SK-N-SH treated with all-trans-retinoic acid at 6 μM for 48 hours (cell line): Measurements from ENCODE around the gene NOL9.

Source experiments
- ATAC-seq: fragments of 200-7000 bp; cut with Tn5 transposase; 3 replicates; pipeline ENCODE4 v1.9.1; 2020; ENCODE audit warnings: mild to moderate bottlenecking, moderate library complexity
- ARNTL ChIP-seq: fragments of 450-650 bp; formaldehyde crosslinking; IDR thresholded peaks from 2 replicates; pipeline ENCODE4 v1.5.0; 2020; ENCODE audit warnings: low read depth, mild to moderate bottlenecking, moderate library complexity, borderline replicate concordance
- BACH2 ChIP-seq: fragments of 250-450 bp; sonication (Bioruptor Pico); IDR thresholded peaks from 2 replicates; pipeline ENCODE4 v1.9.0; 2021; ENCODE audit warnings: mild to moderate bottlenecking, borderline replicate concordance
- CSDC2 ChIP-seq: fragments of 250-450 bp; sonication (Bioruptor Pico); IDR thresholded peaks from 2 replicates; pipeline ENCODE4 v1.5.0; 2020; ENCODE audit warnings: mild to moderate bottlenecking, moderate library complexity
- GLIS3 ChIP-seq: fragments of 250-450 bp; sonication (Bioruptor Pico); IDR thresholded peaks from 2 replicates; pipeline ENCODE4 v1.5.0; 2020; ENCODE audit warnings: mild to moderate bottlenecking, moderate library complexity
- ISL1 ChIP-seq: fragments of 250-450 bp; sonication (Bioruptor Pico); IDR thresholded peaks from 2 replicates; pipeline ENCODE4 v2.1.2; 2022; ENCODE audit warnings: mild to moderate bottlenecking, moderate library complexity
- OSR1 ChIP-seq: fragments of 250-450 bp; sonication (Bioruptor Pico); IDR thresholded peaks from 2 replicates; pipeline ENCODE4 v1.8.0; 2022; ENCODE audit warnings: moderate library complexity, mild to moderate bottlenecking, inconsistent platforms
- PPARA ChIP-seq: fragments of 250-450 bp; sonication (Bioruptor Pico); IDR thresholded peaks from 2 replicates; pipeline ENCODE4 v1.5.0; 2020; ENCODE audit warnings: mild to moderate bottlenecking, borderline replicate concordance
- SNAI2 ChIP-seq: fragments of 250-450 bp; sonication (Bioruptor Pico); IDR thresholded peaks from 2 replicates; pipeline ENCODE4 v1.5.0; 2020; ENCODE audit warnings: mild to moderate bottlenecking, moderate library complexity
- TCF4 ChIP-seq: fragments of 250-450 bp; sonication (Bioruptor Pico); IDR thresholded peaks from 2 replicates; pipeline ENCODE4 v1.8.0; 2021; ENCODE audit warnings: mild to moderate bottlenecking, moderate library complexity, borderline replicate concordance
- TOX ChIP-seq: fragments of 250-450 bp; sonication (Bioruptor Pico); IDR thresholded peaks from 2 replicates; pipeline ENCODE4 v1.8.0; 2021; ENCODE audit warnings: mild to moderate bottlenecking, moderate library complexity, borderline replicate concordance
- ZC3H10 ChIP-seq: fragments of 250-450 bp; sonication (Bioruptor Pico); IDR thresholded peaks from 2 replicates; pipeline ENCODE4 v1.5.1; 2021; ENCODE audit warnings: mild to moderate bottlenecking, moderate library complexity
- ZNF565 ChIP-seq: fragments of 450-650 bp; formaldehyde crosslinking; conservative IDR thresholded peaks from 2 replicates; pipeline ENCODE4 v1.5.0; 2020; ENCODE audit warnings: low read depth, mild to moderate bottlenecking, moderate library complexity
- ZNF70 ChIP-seq: fragments of 450-650 bp; formaldehyde crosslinking; IDR thresholded peaks from 2 replicates; pipeline ENCODE4 v1.5.0; 2020; ENCODE audit warnings: mild to moderate bottlenecking, moderate library complexity
- TF ChIP-seq, protein P1 (sequence below): fragments of 250-450 bp; sonication (Bioruptor Pico); IDR thresholded peaks from 2 replicates; pipeline ENCODE4 v1.8.0; 2020; ENCODE audit warnings: mild to moderate bottlenecking, moderate library complexity, borderline replicate concordance
- TF ChIP-seq, protein P2 (sequence below): fragments of 250-450 bp; sonication (Bioruptor Pico); IDR thresholded peaks from 2 replicates; pipeline ENCODE4 v1.5.0; 2020; ENCODE audit warnings: mild to moderate bottlenecking, moderate library complexity
- TF ChIP-seq, protein P3 (sequence below): fragments of 250-450 bp; sonication (Bioruptor Pico); IDR thresholded peaks from 2 replicates; pipeline ENCODE4 v1.8.0; 2021; ENCODE audit warnings: low read depth, mild to moderate bottlenecking, moderate library complexity, borderline replicate concordance
- TF ChIP-seq, protein P4 (sequence below): fragments of 250-450 bp; sonication (Bioruptor Pico); IDR thresholded peaks from 2 replicates; pipeline ENCODE4 v1.5.1; 2021; ENCODE audit warnings: mild to moderate bottlenecking, moderate library complexity
- TF ChIP-seq, protein P5 (sequence below): fragments of 250-450 bp; sonication (Bioruptor Pico); IDR thresholded peaks from 2 replicates; pipeline ENCODE4 v1.5.1; 2020; ENCODE audit warnings: low read depth, mild to moderate bottlenecking, moderate library complexity

Gene NOL9

DNA sequence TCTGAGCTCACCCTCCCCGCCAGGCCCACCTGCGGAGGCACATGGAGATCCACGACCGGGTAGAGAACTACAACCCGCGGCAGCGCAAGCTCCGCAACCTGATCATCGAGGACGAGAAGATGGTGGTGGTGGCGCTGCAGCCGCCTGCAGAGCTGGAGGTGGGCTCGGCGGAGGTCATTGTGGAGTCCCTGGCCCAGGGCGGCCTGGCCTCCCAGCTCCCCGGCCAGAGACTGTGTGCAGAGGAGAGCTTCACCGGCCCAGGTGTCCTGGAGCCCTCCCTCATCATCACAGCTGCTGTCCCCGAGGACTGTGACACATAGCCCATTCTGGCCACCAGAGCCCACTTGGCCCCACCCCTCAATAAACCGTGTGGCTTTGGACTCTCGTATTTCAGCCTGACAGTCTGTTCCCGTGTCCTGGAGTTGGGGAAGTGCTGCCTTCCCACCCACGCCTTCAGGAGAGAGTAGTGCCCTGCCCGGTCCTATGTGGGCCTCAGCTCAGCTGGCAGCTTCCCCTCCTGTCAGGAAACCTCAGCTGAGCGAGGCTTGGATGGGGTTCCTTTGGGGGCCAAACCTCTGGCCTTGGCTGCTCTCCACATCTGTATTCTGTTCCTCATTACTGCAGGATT, 34.7 kb upstream of the NOL9 start:
- no peak for ATAC-seq
- TF ChIP-seq TCF4 (CRISPR knock-in tag), result no peak
- no peak for TF ChIP-seq ISL1 (CRISPR knock-in tag)
- TF ChIP-seq, protein P1, sequence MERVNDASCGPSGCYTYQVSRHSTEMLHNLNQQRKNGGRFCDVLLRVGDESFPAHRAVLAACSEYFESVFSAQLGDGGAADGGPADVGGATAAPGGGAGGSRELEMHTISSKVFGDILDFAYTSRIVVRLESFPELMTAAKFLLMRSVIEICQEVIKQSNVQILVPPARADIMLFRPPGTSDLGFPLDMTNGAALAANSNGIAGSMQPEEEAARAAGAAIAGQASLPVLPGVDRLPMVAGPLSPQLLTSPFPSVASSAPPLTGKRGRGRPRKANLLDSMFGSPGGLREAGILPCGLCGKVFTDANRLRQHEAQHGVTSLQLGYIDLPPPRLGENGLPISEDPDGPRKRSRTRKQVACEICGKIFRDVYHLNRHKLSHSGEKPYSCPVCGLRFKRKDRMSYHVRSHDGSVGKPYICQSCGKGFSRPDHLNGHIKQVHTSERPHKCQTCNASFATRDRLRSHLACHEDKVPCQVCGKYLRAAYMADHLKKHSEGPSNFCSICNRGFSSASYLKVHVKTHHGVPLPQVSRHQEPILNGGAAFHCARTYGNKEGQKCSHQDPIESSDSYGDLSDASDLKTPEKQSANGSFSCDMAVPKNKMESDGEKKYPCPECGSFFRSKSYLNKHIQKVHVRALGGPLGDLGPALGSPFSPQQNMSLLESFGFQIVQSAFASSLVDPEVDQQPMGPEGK (CRISPR knock-in tag), result no peak

DNA sequence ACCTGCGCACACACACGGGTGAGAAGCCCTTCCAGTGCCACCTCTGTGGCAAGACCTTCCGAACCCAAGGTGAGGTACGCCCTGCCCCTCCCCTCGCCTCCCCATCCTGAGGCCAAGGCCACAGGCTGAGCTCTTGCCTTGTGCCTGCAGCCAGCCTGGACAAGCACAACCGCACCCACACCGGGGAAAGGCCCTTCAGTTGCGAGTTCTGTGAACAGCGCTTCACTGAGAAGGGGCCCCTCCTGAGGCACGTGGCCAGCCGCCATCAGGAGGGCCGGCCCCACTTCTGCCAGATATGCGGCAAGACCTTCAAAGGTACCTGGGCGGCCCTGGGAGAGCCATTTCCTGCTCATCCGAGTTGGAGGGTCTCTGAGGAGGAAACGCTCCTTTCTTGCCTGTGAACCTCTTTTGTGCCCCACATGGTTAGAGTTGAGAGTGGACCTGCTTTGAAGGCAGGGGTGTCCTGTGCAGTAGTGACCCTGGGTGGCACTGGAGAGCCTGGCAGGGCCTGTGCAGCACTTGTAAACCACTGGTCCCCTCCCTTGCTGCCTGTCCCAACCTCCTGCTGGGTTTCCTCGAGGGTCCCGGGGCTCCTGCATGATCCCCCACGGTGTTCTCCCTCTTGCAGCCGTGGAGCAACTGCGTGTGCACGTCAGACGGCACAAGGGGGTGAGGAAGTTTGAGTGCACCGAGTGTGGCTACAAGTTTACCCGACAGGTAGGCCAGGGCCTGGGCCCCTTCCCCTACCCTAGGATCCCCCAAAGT, 34.0 kb upstream of the NOL9 start:
- no peak for TF ChIP-seq TCF4 (CRISPR knock-in tag)
- TF ChIP-seq BACH2 (CRISPR knock-in tag), result no peak
- no peak for TF ChIP-seq CSDC2 (CRISPR knock-in tag)
- no peak for TF ChIP-seq TOX (CRISPR knock-in tag)
- TF ChIP-seq ISL1 (CRISPR knock-in tag), result no peak
- TF ChIP-seq, all 23 proteins: peak for 0
- no peak for ATAC-seq

DNA sequence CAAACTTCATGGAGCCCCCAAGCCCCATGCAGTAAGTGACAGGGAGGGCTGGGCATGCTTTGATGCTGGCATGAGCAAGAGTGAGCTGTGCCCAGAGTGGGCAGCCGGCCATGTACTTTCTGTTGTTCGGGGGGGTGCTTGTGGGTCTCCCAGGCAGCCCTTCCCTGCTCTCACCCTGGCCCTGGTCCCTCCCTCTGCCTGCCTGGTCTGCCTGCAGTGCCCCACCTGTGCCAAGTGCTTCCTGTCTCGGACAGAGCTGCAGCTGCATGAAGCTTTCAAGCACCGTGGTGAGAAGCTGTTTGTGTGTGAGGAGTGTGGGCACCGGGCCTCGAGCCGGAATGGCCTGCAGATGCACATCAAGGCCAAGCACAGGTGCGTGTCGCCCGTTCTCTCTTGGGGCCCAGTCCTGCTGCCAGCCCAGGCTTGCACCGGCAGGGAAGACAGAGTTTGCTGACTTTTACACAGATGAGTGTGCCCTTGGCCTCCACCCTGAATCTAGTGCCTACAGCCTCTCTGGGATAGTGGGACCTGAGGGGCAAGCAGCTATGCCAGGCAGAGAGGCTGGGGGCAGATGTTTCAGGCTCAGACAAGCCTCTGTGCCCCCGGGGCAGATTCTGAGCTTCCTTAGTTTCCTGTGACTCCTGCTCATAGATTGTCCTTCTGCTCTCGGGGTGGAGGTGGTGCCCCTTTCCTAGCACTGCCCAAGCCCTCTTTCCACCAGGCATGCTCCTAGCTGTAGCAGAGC, 33.1 kb upstream of the NOL9 start:
- ATAC-seq, result no peak; the same call in 2 of the 3 replicates
- no peak for TF ChIP-seq OSR1 (CRISPR knock-in tag)

DNA sequence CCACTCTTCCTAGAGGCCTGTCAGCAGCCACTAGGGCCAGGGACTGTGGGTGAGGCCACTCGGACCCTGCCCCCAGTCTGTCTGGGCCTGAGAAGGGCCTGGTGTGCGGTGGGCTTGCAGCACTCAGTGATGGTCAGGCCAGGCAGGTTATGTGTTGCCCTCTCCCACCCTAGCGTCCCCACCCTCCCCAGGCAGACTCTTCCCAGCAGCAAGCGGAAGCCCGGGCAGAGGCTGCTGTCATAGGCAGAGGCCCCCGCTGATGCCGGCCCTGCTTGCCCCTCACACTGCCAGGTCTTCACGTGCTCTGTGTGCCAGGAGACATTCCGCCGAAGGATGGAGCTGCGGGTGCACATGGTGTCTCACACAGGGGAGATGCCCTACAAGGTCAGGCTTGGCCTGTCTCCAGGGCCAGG, 32.1 kb upstream of the NOL9 start:
- ATAC-seq, result no peak; the same call in 2 of the 3 replicates
- TF ChIP-seq, protein P2, sequence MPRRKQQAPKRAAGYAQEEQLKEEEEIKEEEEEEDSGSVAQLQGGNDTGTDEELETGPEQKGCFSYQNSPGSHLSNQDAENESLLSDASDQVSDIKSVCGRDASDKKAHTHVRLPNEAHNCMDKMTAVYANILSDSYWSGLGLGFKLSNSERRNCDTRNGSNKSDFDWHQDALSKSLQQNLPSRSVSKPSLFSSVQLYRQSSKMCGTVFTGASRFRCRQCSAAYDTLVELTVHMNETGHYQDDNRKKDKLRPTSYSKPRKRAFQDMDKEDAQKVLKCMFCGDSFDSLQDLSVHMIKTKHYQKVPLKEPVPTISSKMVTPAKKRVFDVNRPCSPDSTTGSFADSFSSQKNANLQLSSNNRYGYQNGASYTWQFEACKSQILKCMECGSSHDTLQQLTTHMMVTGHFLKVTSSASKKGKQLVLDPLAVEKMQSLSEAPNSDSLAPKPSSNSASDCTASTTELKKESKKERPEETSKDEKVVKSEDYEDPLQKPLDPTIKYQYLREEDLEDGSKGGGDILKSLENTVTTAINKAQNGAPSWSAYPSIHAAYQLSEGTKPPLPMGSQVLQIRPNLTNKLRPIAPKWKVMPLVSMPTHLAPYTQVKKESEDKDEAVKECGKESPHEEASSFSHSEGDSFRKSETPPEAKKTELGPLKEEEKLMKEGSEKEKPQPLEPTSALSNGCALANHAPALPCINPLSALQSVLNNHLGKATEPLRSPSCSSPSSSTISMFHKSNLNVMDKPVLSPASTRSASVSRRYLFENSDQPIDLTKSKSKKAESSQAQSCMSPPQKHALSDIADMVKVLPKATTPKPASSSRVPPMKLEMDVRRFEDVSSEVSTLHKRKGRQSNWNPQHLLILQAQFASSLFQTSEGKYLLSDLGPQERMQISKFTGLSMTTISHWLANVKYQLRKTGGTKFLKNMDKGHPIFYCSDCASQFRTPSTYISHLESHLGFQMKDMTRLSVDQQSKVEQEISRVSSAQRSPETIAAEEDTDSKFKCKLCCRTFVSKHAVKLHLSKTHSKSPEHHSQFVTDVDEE (CRISPR knock-in tag), result no peak
- TF ChIP-seq BACH2 (CRISPR knock-in tag) (no peak), CSDC2 (CRISPR knock-in tag) (no peak), ARNTL (CRISPR knock-in tag) (no peak), ISL1 (CRISPR knock-in tag) (no peak), SNAI2 (no peak), ZNF565 (CRISPR knock-in tag) (no peak), GLIS3 (CRISPR knock-in tag) (no peak), ZNF70 (CRISPR knock-in tag) (no peak), ZC3H10 (CRISPR knock-in tag) (no peak), PPARA (CRISPR knock-in tag) (no peak)
- TF ChIP-seq, protein P3, sequence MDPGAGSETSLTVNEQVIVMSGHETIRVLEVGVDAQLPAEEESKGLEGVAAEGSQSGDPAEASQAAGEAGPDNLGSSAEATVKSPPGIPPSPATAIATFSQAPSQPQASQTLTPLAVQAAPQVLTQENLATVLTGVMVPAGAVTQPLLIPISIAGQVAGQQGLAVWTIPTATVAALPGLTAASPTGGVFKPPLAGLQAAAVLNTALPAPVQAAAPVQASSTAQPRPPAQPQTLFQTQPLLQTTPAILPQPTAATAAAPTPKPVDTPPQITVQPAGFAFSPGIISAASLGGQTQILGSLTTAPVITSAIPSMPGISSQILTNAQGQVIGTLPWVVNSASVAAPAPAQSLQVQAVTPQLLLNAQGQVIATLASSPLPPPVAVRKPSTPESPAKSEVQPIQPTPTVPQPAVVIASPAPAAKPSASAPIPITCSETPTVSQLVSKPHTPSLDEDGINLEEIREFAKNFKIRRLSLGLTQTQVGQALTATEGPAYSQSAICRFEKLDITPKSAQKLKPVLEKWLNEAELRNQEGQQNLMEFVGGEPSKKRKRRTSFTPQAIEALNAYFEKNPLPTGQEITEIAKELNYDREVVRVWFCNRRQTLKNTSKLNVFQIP (CRISPR knock-in tag), result no peak
- TF ChIP-seq, protein P1 (CRISPR knock-in tag), result no peak
- TF ChIP-seq, protein P4, sequence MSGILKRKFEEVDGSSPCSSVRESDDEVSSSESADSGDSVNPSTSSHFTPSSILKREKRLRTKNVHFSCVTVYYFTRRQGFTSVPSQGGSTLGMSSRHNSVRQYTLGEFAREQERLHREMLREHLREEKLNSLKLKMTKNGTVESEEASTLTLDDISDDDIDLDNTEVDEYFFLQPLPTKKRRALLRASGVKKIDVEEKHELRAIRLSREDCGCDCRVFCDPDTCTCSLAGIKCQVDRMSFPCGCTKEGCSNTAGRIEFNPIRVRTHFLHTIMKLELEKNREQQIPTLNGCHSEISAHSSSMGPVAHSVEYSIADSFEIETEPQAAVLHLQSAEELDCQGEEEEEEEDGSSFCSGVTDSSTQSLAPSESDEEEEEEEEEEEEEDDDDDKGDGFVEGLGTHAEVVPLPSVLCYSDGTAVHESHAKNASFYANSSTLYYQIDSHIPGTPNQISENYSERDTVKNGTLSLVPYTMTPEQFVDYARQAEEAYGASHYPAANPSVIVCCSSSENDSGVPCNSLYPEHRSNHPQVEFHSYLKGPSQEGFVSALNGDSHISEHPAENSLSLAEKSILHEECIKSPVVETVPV, result no peak
- TF ChIP-seq, protein P5, sequence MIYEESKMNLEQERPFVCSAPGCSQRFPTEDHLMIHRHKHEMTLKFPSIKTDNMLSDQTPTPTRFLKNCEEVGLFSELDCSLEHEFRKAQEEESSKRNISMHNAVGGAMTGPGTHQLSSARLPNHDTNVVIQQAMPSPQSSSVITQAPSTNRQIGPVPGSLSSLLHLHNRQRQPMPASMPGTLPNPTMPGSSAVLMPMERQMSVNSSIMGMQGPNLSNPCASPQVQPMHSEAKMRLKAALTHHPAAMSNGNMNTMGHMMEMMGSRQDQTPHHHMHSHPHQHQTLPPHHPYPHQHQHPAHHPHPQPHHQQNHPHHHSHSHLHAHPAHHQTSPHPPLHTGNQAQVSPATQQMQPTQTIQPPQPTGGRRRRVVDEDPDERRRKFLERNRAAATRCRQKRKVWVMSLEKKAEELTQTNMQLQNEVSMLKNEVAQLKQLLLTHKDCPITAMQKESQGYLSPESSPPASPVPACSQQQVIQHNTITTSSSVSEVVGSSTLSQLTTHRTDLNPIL (CRISPR knock-in tag), result no peak
